Cardiac fibroblast (primary cell): Measurements from ENCODE around the gene XPO6.

Experiments used
- DNase-seq, 2 donors: peaks; one replicate each; pipeline versions ENCODE4 v3.0.0 to v3.0.0-alpha.2; 2010; ENCODE audit warnings: low read depth in 2 of 2
- H3K4me3 ChIP-seq, 2 donors: replicated peaks in 1 of 2; 1 replicate in 1 of 2; 2 replicates in 1 of 2; pipeline ENCODE4 v1.5.1; 2011; ENCODE audit warnings: low read depth in 2 of 2, low read length in 2 of 2, mild to moderate bottlenecking in 2 of 2, moderate library complexity in 1 of 2
- CTCF ChIP-seq: IDR thresholded peaks from one replicate; pipeline ENCODE4 v1.5.1; 2011; ENCODE audit warnings: low read depth, mild to moderate bottlenecking, low read length, inconsistent platforms

XPO6 gene

GRCh38 chr16:28062261-28062846, 149.4 kb downstream of the XPO6 start:
- DNase-seq = no peak
- H3K4me3 ChIP-seq = no peak overlapping the region
- TF ChIP-seq CTCF = no peak

- TF ChIP-seq CTCF = no peak
- H3K4me3 ChIP-seq = no peak overlapping the region
- no peak for DNase-seq
Observed at GRCh38 chr16:28061352-28062101, 150.2 kb downstream of the XPO6 start.

GRCh38 chr16:28059841-28060575, 151.8 kb downstream of the XPO6 start:
- DNase-seq = no peak
- TF ChIP-seq CTCF = no peak

GRCh38 chr16:28058839-28059589, 152.8 kb downstream of the XPO6 start:
- H3K4me3 ChIP-seq = no peak overlapping the region
- DNase-seq = no peak
- TF ChIP-seq CTCF = no peak

More at GRCh38 chr16:28059841-28060575, 151.8 kb downstream of the XPO6 start:
- H3K4me3 ChIP-seq = no peak overlapping the region

- H3K4me3 ChIP-seq = no peak overlapping the region
- TF ChIP-seq CTCF = no peak
- no peak for DNase-seq
Observed at GRCh38 chr16:28057949-28058348, 153.8 kb downstream of the XPO6 start.

GRCh38 chr16:28053461-28053860, 158.3 kb downstream of the XPO6 start:
- H3K4me3 ChIP-seq = no peak overlapping the region
- no peak for TF ChIP-seq CTCF
- no peak for DNase-seq
